GM23248 (cell line): Measurements from ENCODE around the gene B4GALT2. TPM values are rescaled to one million over a fixed set of nuclear protein-coding genes. Genes with fewer than 3 reads are reported as not detected.

Source experiments
- DNase-seq: peaks from one replicate; pipeline ENCODE4 v3.0.0-alpha.2; 2015
- H2AFZ ChIP-seq: fragments of 200-600 bp; sonication (generic); 2 replicates; pipeline ENCODE4 v1.6.1; 2016; ENCODE audit warnings: antibody characterized with exemption
- H3F3A ChIP-seq: fragments of 200-600 bp; sonication (generic); 2 replicates; pipeline ENCODE4 v1.6.1; 2016; ENCODE audit warnings: mild to moderate bottlenecking, antibody characterized with exemption, mixed run types; ENCODE audit not compliant: insufficient read depth
- H3K27ac ChIP-seq: fragments of 200-600 bp; sonication (generic); 2 replicates; pipeline ENCODE4 v1.5.1; 2016; ENCODE audit warnings: mild to moderate bottlenecking
- H3K27me3 ChIP-seq: fragments of 200-600 bp; sonication (generic); replicated peaks from 2 replicates; pipeline ENCODE4 v1.6.1; 2016; ENCODE audit warnings: mild to moderate bottlenecking; ENCODE audit not compliant: insufficient read depth
- H3K36me3 ChIP-seq: fragments of 200-600 bp; sonication (generic); 2 replicates; pipeline ENCODE4 v1.6.1; 2016; ENCODE audit warnings: low read depth, mild to moderate bottlenecking
- H3K4me1 ChIP-seq: fragments of 200-600 bp; sonication (generic); 2 replicates; pipeline ENCODE4 v1.6.1; 2016; ENCODE audit warnings: mild to moderate bottlenecking; ENCODE audit not compliant: insufficient read depth
- H3K4me2 ChIP-seq: fragments of 200-600 bp; sonication (generic); one replicate; pipeline ENCODE4 v1.6.1; 2016; ENCODE audit warnings: mild to moderate bottlenecking; ENCODE audit not compliant: unreplicated experiment
- H3K4me3 ChIP-seq: fragments of 200-600 bp; sonication (generic); 2 replicates; pipeline ENCODE4 v1.5.1; 2016; ENCODE audit warnings: mild to moderate bottlenecking
- H3K79me2 ChIP-seq: fragments of 200-600 bp; sonication (generic); 2 replicates; pipeline ENCODE4 v1.6.1; 2016; ENCODE audit warnings: mild to moderate bottlenecking; ENCODE audit not compliant: insufficient read depth
- H3K9ac ChIP-seq: fragments of 200-600 bp; sonication (generic); 2 replicates; pipeline ENCODE4 v1.6.1; 2016; ENCODE audit warnings: mild to moderate bottlenecking
- H3K9me2 ChIP-seq: fragments of 200-600 bp; sonication (generic); 2 replicates; pipeline ENCODE4 v1.6.1; 2016; ENCODE audit warnings: mixed run types, mild to moderate bottlenecking, moderate library complexity; ENCODE audit not compliant: insufficient read depth
- H3K9me3 ChIP-seq: fragments of 200-600 bp; sonication (generic); one replicate; pipeline ENCODE4 v1.6.1; 2017; ENCODE audit warnings: low read depth
- H4K20me1 ChIP-seq: fragments of 200-600 bp; sonication (generic); 2 replicates; pipeline ENCODE4 v1.6.0; 2016; ENCODE audit not compliant: insufficient read depth
- EZH2 ChIP-seq: fragments of 200-600 bp; sonication (generic); IDR thresholded peaks from 2 replicates; pipeline ENCODE4 v1.6.1; 2018; ENCODE audit warnings: antibody characterized with exemption, mild to moderate bottlenecking; ENCODE audit not compliant: insufficient read depth, poor library complexity, severe bottlenecking
- EZH2phosphoT487 ChIP-seq: fragments of 200-600 bp; sonication (generic); IDR thresholded peaks from 2 replicates; pipeline ENCODE4 v1.6.1; 2018; ENCODE audit warnings: antibody characterized with exemption, moderate library complexity, mild to moderate bottlenecking, low read depth; ENCODE audit not compliant: insufficient read depth
- WGBS, 2 experiments: methylation state at CpG; one replicate each; pipeline ENCODE4 v1.1.6; 2015 to 2017; ENCODE audit warnings: low lambda C conversion rate in 2 of 2, low coverage in 1 of 2; ENCODE audit errors: missing lambda C conversion rate in 2 of 2; 5-methylcytosine and 5-hydroxymethylcytosine counted together
- in situ Hi-C: fragments of 300-500 bp; cut with MboI; formaldehyde crosslinking; loops from 2 replicates; pipeline ENCODE4 v1.15.0; 2020
- polyA plus RNA-seq: library from polyadenylated mRNA; unstranded; fragments of >200 nt; fragmentation: Nextera tagmentation; extraction: Ambion mirVana; gene quantifications from 2 replicates; pipeline ENCODE4 v1.2.1, GENCODE V29; 2016
- total RNA-seq: library from RNA; depleted of rRNA; stranded (reverse); fragments of >200 nt; shearing (Covaris generic); gene quantifications from 2 replicates; pipeline ENCODE4 v1.2.3, GENCODE V29; 2014

The B4GALT2 gene
- total and polyA plus RNA-seq, 2 experiments from 2014 or later: 27.3 to 221 TPM

GRCh38 chr1:43982241-43982640, 3.2 kb downstream of the B4GALT2 start:
- Histone ChIP-seq H3K9me2 (no peaks in the 10 kb centered on the region), H3F3A (peaks cover 19% of the 10 kb centered on the region), H4K20me1 (no peaks in the 10 kb centered on the region), H3K4me2 (no peak overlapping the region), H2AFZ (no peak overlapping the region), H3K27ac (no peak overlapping the region), H3K9ac (no peak overlapping the region), H3K4me1 (peaks cover 28% of the 10 kb centered on the region), H3K27me3 (no peaks in the 10 kb centered on the region), H3K4me3 (no peak overlapping the region), H3K9me3 (no peaks in the 10 kb centered on the region), H3K79me2 (peaks cover 56% of the 10 kb centered on the region), H3K36me3 (0 out of 2 replicates have a peak, but pooled peaks cover 12% of the 10 kb centered on the region)
- 94 to 95% methylated on average over 8 of the region's 8 CpGs for WGBS, 2 experiments
- TF ChIP-seq EZH2phosphoT487 (no peak), EZH2 (no peak)
- DNase-seq: no peak
- in situ Hi-C loops: no loop called here

DNA sequence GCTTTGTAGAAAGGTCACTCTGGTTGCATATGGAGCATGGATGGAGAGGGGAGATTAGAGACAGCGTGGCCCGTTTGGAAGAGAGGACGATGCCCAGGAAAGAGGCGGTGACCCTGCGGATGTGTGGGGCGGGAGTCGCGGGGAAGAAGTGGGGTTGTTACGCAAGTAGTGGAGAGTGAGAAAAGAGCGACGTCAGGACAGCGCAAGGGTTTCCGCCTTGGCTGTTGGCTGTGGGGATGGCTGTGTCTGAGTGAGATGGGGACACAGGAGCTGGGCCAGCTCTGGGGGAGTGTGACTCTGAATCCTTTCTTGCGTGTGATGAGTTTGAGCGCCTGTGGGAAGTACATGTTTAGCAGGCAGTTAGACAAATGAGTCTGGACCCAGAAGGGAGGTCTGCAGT, 3.8 kb downstream of the B4GALT2 start:
- Histone ChIP-seq H3K36me3 (0 out of 2 replicates have a peak, but pooled peaks cover 6% of the 10 kb centered on the region), H3F3A (peaks cover 13% of the 10 kb centered on the region), H4K20me1 (no peaks in the 10 kb centered on the region), H3K4me2 (no peak overlapping the region), H3K4me1 (peaks cover 30% of the 10 kb centered on the region), H3K9me2 (no peaks in the 10 kb centered on the region), H2AFZ (no peak overlapping the region), H3K4me3 (no peak overlapping the region), H3K27me3 (no peaks in the 10 kb centered on the region), H3K79me2 (peaks cover 51% of the 10 kb centered on the region), H3K27ac (no peak overlapping the region), H3K9ac (no peak overlapping the region), H3K9me3 (no peaks in the 10 kb centered on the region)
- 89 to 92% methylated on average over 14 to 15 of the region's 15 CpGs for WGBS, 2 experiments
- in situ Hi-C loops: no loop called here
- no peak for DNase-seq
- TF ChIP-seq EZH2: no peak
- no peak for TF ChIP-seq EZH2phosphoT487

- Histone ChIP-seq H2AFZ (no peak overlapping the region), H3K9me2 (no peaks in the 10 kb centered on the region), H3K9ac (no peak overlapping the region), H3K9me3 (no peaks in the 10 kb centered on the region), H3K4me3 (no peak overlapping the region), H3K27me3 (no peaks in the 10 kb centered on the region), H3K79me2 (peaks cover 45% of the 10 kb centered on the region), H3K4me1 (peaks cover 29% of the 10 kb centered on the region), H3K27ac (no peak overlapping the region), H4K20me1 (no peaks in the 10 kb centered on the region), H3K36me3 (0 out of 2 replicates have a peak, but pooled peaks cover 6% of the 10 kb centered on the region), H3K4me2 (no peak overlapping the region), H3F3A (peaks cover 13% of the 10 kb centered on the region)
- no peak for TF ChIP-seq EZH2phosphoT487
- no peak for TF ChIP-seq EZH2
- WGBS, 2 experiments: 77 to 84% methylated on average over 12 of the region's 12 CpGs
- DNase-seq: no peak
- in situ Hi-C loops: no loop called here
These were observed 4.4 kb downstream of the B4GALT2 start for GRCh38 chr1:43983253-43983899.

DNA sequence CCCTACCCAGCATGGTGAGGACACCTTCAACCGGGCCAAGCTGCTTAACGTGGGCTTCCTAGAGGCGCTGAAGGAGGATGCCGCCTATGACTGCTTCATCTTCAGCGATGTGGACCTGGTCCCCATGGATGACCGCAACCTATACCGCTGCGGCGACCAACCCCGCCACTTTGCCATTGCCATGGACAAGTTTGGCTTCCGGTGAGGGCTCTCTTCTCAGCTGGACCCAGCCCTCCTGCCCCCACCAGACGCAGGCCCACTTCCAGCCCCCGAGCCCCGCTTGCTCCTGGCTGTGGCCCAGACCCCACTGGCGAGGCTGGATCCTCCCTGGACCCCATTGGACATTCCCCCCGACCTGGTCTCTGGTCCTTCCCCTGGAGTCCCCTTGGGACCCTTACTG, 5.8 kb downstream of the B4GALT2 start:
- H3K9ac ChIP-seq: no peak overlapping the region
- peaks cover 27% of the 10 kb centered on the region for H3F3A ChIP-seq
- TF ChIP-seq EZH2phosphoT487 (no peak), EZH2 (no peak)
- in situ Hi-C loops: no loop called here
- no peaks in the 10 kb centered on the region for H3K9me2 ChIP-seq
- no peak overlapping the region for H3K27ac ChIP-seq
- no peak overlapping the region for H3K4me2 ChIP-seq
- no peaks in the 10 kb centered on the region for H3K27me3 ChIP-seq
- 0 out of 2 replicates have a peak, but pooled peaks cover 6% of the 10 kb centered on the region for H3K36me3 ChIP-seq
- 80 to 85% methylated on average over 14 to 16 of the region's 16 CpGs for whole genome bisulfite sequencing, 2 experiments
- H3K79me2 ChIP-seq: peaks cover 35% of the 10 kb centered on the region
- DNase-seq: no peak
- H3K4me3 ChIP-seq: no peak overlapping the region
- H3K9me3 ChIP-seq: no peaks in the 10 kb centered on the region
- peaks cover 24% of the 10 kb centered on the region for H3K4me1 ChIP-seq
- no peaks in the 10 kb centered on the region for H4K20me1 ChIP-seq
- H2AFZ ChIP-seq: no peak overlapping the region
